ENCODE measurements around the gene LGR6.
"Not testable (repeated sequence)": the region's sequence is repeated elsewhere in the genome, so short reads cannot be mapped to it uniquely, and the experiment has no call there.

Gene LGR6

GRCh38 chr1:202193614-202194327 lies at the start of gene LGR6:
TSS of gene LGR6 (plus strand) at chr1:202193799. CDS start at chr1:202193990, 191 bp downstream.
- no peak for DNase-seq

- DNase-seq: no peak
Observed at GRCh38 chr1:202144402-202145067, 49.1 kb upstream of the LGR6 start, which contains the start of gene ARL8A. TSS of gene ARL8A (minus strand) at chr1:202144737. CDS start at chr1:202144572, 165 bp downstream.

GRCh38 chr1:202145068-202145743 lies 48.4 kb upstream of the LGR6 start:
- no peak for DNase-seq

GRCh38 chr1:202145744-202146140 lies 47.9 kb upstream of the LGR6 start:
- DNase-seq: not testable (repeated sequence)

GRCh38 chr1:202146279-202146678 lies 47.3 kb upstream of the LGR6 start:
- no peak for DNase-seq

- no peak for DNase-seq
Observed at GRCh38 chr1:202146993-202147392, 46.6 kb upstream of the LGR6 start.

GRCh38 chr1:202148391-202148790 lies 45.2 kb upstream of the LGR6 start:
- no peak for DNase-seq

GRCh38 chr1:202149566-202149965 lies 44.0 kb upstream of the LGR6 start:
- no peak for DNase-seq

GRCh38 chr1:202150187-202150586 lies 43.4 kb upstream of the LGR6 start:
- no peak for DNase-seq

- no peak for DNase-seq
Observed at GRCh38 chr1:202150602-202151001, 43.0 kb upstream of the LGR6 start.

- no peak for DNase-seq
Observed at GRCh38 chr1:202151045-202151444, 42.6 kb upstream of the LGR6 start.

GRCh38 chr1:202152399-202152798 lies 41.2 kb upstream of the LGR6 start:
- no peak for DNase-seq

GRCh38 chr1:202153284-202153683 lies 40.3 kb upstream of the LGR6 start:
- no peak for DNase-seq

- DNase-seq: no peak
Observed at GRCh38 chr1:202154148-202154765, 39.3 kb upstream of the LGR6 start.

- peak; percentile 21 for DNase-seq
Observed at GRCh38 chr1:202154766-202155477, 38.7 kb upstream of the LGR6 start.

- DNase-seq: peak; percentile 70
Observed at GRCh38 chr1:202155478-202156021, 38.0 kb upstream of the LGR6 start.

- no peak for DNase-seq
Observed at GRCh38 chr1:202156590-202156989, 37.0 kb upstream of the LGR6 start.

- no peak for DNase-seq
Observed at GRCh38 chr1:202157945-202158344, 35.7 kb upstream of the LGR6 start.

- DNase-seq: no peak
Observed at GRCh38 chr1:202158810-202159533, 34.6 kb upstream of the LGR6 start.

- DNase-seq: no peak
Observed at GRCh38 chr1:202159534-202160371, 33.8 kb upstream of the LGR6 start.

Data from kidney glomerular epithelial cell (primary cell).